A673 (cell line): ENCODE data around the gene LRCH1.

Experiments used
- CTCF ChIP-seq: fragments of 300-800, 200-600 bp; sonication (generic); conservative IDR thresholded peaks from 2 replicates; pipeline ENCODE4 v1.5.1; 2017; ENCODE audit warnings: low read depth, mild to moderate bottlenecking, antibody characterized with exemption, low read length, moderate library complexity, mixed read lengths
- EZH2 ChIP-seq: fragments of 200-600 bp; sonication (generic); IDR thresholded peaks from 2 replicates; pipeline ENCODE4 v1.6.1; 2017; ENCODE audit warnings: borderline replicate concordance, low read depth, mild to moderate bottlenecking, mixed read lengths, antibody characterized with exemption, low read length; ENCODE audit not compliant: poor library complexity, severe bottlenecking

GRCh38 chr13:46531953-46532352 lies 21.0 kb upstream of the LRCH1 start:
- no peak for TF ChIP-seq CTCF
- TF ChIP-seq EZH2, result no peak
